ENCODE data around the gene PLCH1.

The PLCH1 gene

GRCh38 chr3:155745795-155746550 lies 1.1 kb upstream of the PLCH1 start:
- DNase-seq = peak; percentile 34

GRCh38 chr3:155744010-155744625 lies 753 bp downstream of the PLCH1 start:
- DNase-seq = peak; percentile 21

GRCh38 chr3:155743606-155744005 lies 1.3 kb downstream of the PLCH1 start:
- no peak for DNase-seq

GRCh38 chr3:155742349-155742965 lies 2.4 kb downstream of the PLCH1 start:
- no peak for DNase-seq

- no peak for DNase-seq
Measured at GRCh38 chr3:155741603-155742002, 3.3 kb downstream of the PLCH1 start.

- no peak for DNase-seq
Measured at GRCh38 chr3:155741101-155741500, 3.8 kb downstream of the PLCH1 start.

- no peak for DNase-seq
Measured at GRCh38 chr3:155739154-155739553, 5.7 kb downstream of the PLCH1 start.

- no peak for DNase-seq
Measured at GRCh38 chr3:155738580-155739076, 6.2 kb downstream of the PLCH1 start.

GRCh38 chr3:155737844-155738460 lies 6.9 kb downstream of the PLCH1 start:
- no peak for DNase-seq

GRCh38 chr3:155736381-155736780 lies 8.5 kb downstream of the PLCH1 start:
- DNase-seq = no peak

- no peak for DNase-seq
Measured at GRCh38 chr3:155730843-155731242, 14.0 kb downstream of the PLCH1 start.

GRCh38 chr3:155727836-155728235 lies 17.0 kb downstream of the PLCH1 start:
- DNase-seq = peak; percentile 88

GRCh38 chr3:155714295-155714718 lies 30.6 kb downstream of the PLCH1 start:
- DNase-seq = peak; percentile 38

- no peak for DNase-seq
Measured at GRCh38 chr3:155712008-155712407, 32.9 kb downstream of the PLCH1 start.

- no peak for DNase-seq
Measured at GRCh38 chr3:155704771-155705559, 39.9 kb downstream of the PLCH1 start.

- DNase-seq = no peak
Measured at GRCh38 chr3:155704061-155704460, 40.8 kb downstream of the PLCH1 start.

GRCh38 chr3:155702745-155703591 lies 41.9 kb downstream of the PLCH1 start:
- DNase-seq = no peak

GRCh38 chr3:155701882-155702465 lies 42.9 kb downstream of the PLCH1 start:
- DNase-seq = peak; percentile 58

GRCh38 chr3:155697542-155697941 lies 47.3 kb downstream of the PLCH1 start:
- no peak for DNase-seq

- no peak for DNase-seq
Measured at GRCh38 chr3:155690921-155691320, 54.0 kb downstream of the PLCH1 start.

- no peak for DNase-seq
Measured at GRCh38 chr3:155688481-155688880, 56.4 kb downstream of the PLCH1 start.
